GM12892 (cell line): Measurements from ENCODE around the gene CPT1C.

Experiments used
- POLR2A ChIP-seq: IDR thresholded peaks from 2 replicates; pipeline ENCODE4 v1.6.1; 2011; ENCODE audit warnings: low read depth, low read length, control low read depth
- POLR2AphosphoS5 ChIP-seq: IDR thresholded peaks from 2 replicates; pipeline ENCODE4 v1.6.1; 2011; ENCODE audit warnings: low read depth, low read length, control low read depth

GRCh38 chr19:49672131-49672919 is 18.6 kb upstream of the CPT1C start:
- no peak for TF ChIP-seq POLR2A
- TF ChIP-seq POLR2AphosphoS5: no peak
